ENCODE data around the gene CLIP4.

CLIP4 gene

GRCh38 chr2:29119211-29119610 lies 4.0 kb downstream of the CLIP4 start:
- TF ChIP-seq CTCF (IDR thresholded peaks at IDR 0.05; ENCODE audit: borderline replicate concordance, extremely low read depth, low read length, poor library complexity, severe bottlenecking) (no peak), EZH2 (IDR thresholded peaks at IDR 0.05; ENCODE audit: borderline replicate concordance, low read depth, low read length, severe bottlenecking) (no peak)
- H3K4me2 ChIP-seq (ENCODE audit: insufficient read depth, low read length): no peak overlapping the region
- no peaks in the 10 kb centered on the region for H3K9me3 ChIP-seq (ENCODE audit: insufficient read depth, low read length, severe bottlenecking)
- H3K9ac ChIP-seq (ENCODE audit: low read depth, low read length): no peak overlapping the region
- H3K27ac ChIP-seq (ENCODE audit: low read length): no peak overlapping the region
- H3K79me2 ChIP-seq (ENCODE audit: insufficient read depth, low read length): no peaks in the 10 kb centered on the region
- H3K36me3 ChIP-seq (ENCODE audit: insufficient read depth, low read length): no peaks in the 10 kb centered on the region
- no peak overlapping the region for H2AFZ ChIP-seq (ENCODE audit: low read depth, low read length)
- no peak overlapping the region for H3K4me3 ChIP-seq (ENCODE audit: low read depth in 1 of 2, low read length in 2 of 2)
- H4K20me1 ChIP-seq (ENCODE audit: insufficient read depth, low read length): no peaks in the 10 kb centered on the region
- H3K27me3 ChIP-seq (ENCODE audit: insufficient read depth, low read length, poor library complexity): peaks cover 52% of the 10 kb centered on the region
- DNase-seq (no peak), ATAC-seq (ENCODE audit: insufficient read depth, low read depth) (no peak)
- H3K4me1 ChIP-seq (ENCODE audit: insufficient read depth, low read length): peaks cover 21% of the 10 kb centered on the region

- no peak for ATAC-seq (ENCODE audit: insufficient read depth, low read depth)
- Histone ChIP-seq H3K9me3 (ENCODE audit: insufficient read depth, low read length, severe bottlenecking) (no peaks in the 10 kb centered on the region), H2AFZ (ENCODE audit: low read depth, low read length) (no peak overlapping the region), H4K20me1 (ENCODE audit: insufficient read depth, low read length) (no peaks in the 10 kb centered on the region), H3K9ac (ENCODE audit: low read depth, low read length) (no peak overlapping the region), H3K4me1 (ENCODE audit: insufficient read depth, low read length) (peaks cover 11% of the 10 kb centered on the region), H3K4me2 (ENCODE audit: insufficient read depth, low read length) (no peak overlapping the region), H3K36me3 (ENCODE audit: insufficient read depth, low read length) (no peaks in the 10 kb centered on the region), H3K27me3 (ENCODE audit: insufficient read depth, low read length, poor library complexity) (peaks cover 37% of the 10 kb centered on the region), H3K4me3 (ENCODE audit: low read depth in 1 of 2, low read length in 2 of 2) (no peak overlapping the region), H3K79me2 (ENCODE audit: insufficient read depth, low read length) (no peaks in the 10 kb centered on the region), H3K27ac (ENCODE audit: low read length) (no peak overlapping the region)
- DNase-seq: no peak
- TF ChIP-seq CTCF (IDR thresholded peaks at IDR 0.05; ENCODE audit: borderline replicate concordance, extremely low read depth, low read length, poor library complexity, severe bottlenecking) (no peak), EZH2 (IDR thresholded peaks at IDR 0.05; ENCODE audit: borderline replicate concordance, low read depth, low read length, severe bottlenecking) (no peak)
These were observed 5.6 kb downstream of the CLIP4 start for GRCh38 chr2:29120846-29121245.

GRCh38 chr2:29123617-29124349 lies 8.6 kb downstream of the CLIP4 start:
- TF ChIP-seq EZH2 (IDR thresholded peaks at IDR 0.05; ENCODE audit: borderline replicate concordance, low read depth, low read length, severe bottlenecking): no peak
- TF ChIP-seq CTCF (IDR thresholded peaks at IDR 0.05; ENCODE audit: borderline replicate concordance, extremely low read depth, low read length, poor library complexity, severe bottlenecking): no peak
- Histone ChIP-seq H3K27me3 (ENCODE audit: insufficient read depth, low read length, poor library complexity) (peaks cover 13% of the 10 kb centered on the region), H2AFZ (ENCODE audit: low read depth, low read length) (no peak overlapping the region), H3K9ac (ENCODE audit: low read depth, low read length) (no peak overlapping the region), H3K27ac (ENCODE audit: low read length) (no peak overlapping the region), H3K4me2 (ENCODE audit: insufficient read depth, low read length) (no peak overlapping the region), H3K79me2 (ENCODE audit: insufficient read depth, low read length) (no peaks in the 10 kb centered on the region), H4K20me1 (ENCODE audit: insufficient read depth, low read length) (no peaks in the 10 kb centered on the region), H3K9me3 (ENCODE audit: insufficient read depth, low read length, severe bottlenecking) (no peaks in the 10 kb centered on the region), H3K4me1 (ENCODE audit: insufficient read depth, low read length) (no peaks in the 10 kb centered on the region), H3K36me3 (ENCODE audit: insufficient read depth, low read length) (no peaks in the 10 kb centered on the region), H3K4me3 (ENCODE audit: low read depth in 1 of 2, low read length in 2 of 2) (no peak overlapping the region)
- ATAC-seq (ENCODE audit: insufficient read depth, low read depth): no peak
- DNase-seq: no peak

All from DND-41 (cell line).